Esophagus mucosa (tissue), 1 donor: ENCODE data around the gene ZNF346. TPM values are rescaled to one million over a fixed set of nuclear protein-coding genes. Genes with fewer than 3 reads are reported as not detected.

ENCODE experiments used
- ATAC-seq: fragments of 200-7000 bp; cut with Tn5 transposase; one replicate; pipeline ENCODE4 v1.9.1; 2020
- total RNA-seq: library from RNA; stranded (reverse); gene quantifications from one replicate; pipeline ENCODE4 v1.2.4, GENCODE V29; 2023
- donor health status: DM: yes; HTN: yes; CAD: no.

ZNF346 gene
- total RNA-seq, 1 donor from 2014 or later: 6.7 TPM

GRCh38 chr5:177095088-177095669, 72.7 kb downstream of the ZNF346 start:
- no peak for ATAC-seq

GRCh38 chr5:177096162-177097015, 73.9 kb downstream of the ZNF346 start:
- ATAC-seq: no peak

GRCh38 chr5:177097016-177097985, 74.8 kb downstream of the ZNF346 start:
- no peak for ATAC-seq

GRCh38 chr5:177098120-177098469, 75.6 kb downstream of the ZNF346 start:
- ATAC-seq: no peak

GRCh38 chr5:177098470-177099141, 76.1 kb downstream of the ZNF346 start:
- no peak for ATAC-seq

GRCh38 chr5:177099422-177100093, 77.1 kb downstream of the ZNF346 start:
- no peak for ATAC-seq

GRCh38 chr5:177100714-177101121, 78.2 kb downstream of the ZNF346 start:
- ATAC-seq: peak; percentile 17

GRCh38 chr5:177103523-177104253, 81.2 kb downstream of the ZNF346 start:
- no peak for ATAC-seq

- peak; percentile 29 for ATAC-seq
Measured at GRCh38 chr5:177105691-177106476, 83.4 kb downstream of the ZNF346 start.

- ATAC-seq: no peak
Measured at GRCh38 chr5:177107159-177107558, 84.7 kb downstream of the ZNF346 start.

GRCh38 chr5:177109810-177110209, 87.3 kb downstream of the ZNF346 start:
- ATAC-seq: no peak

- peak; percentile 45 for ATAC-seq
Measured at GRCh38 chr5:177111720-177112394, 89.4 kb downstream of the ZNF346 start.

- ATAC-seq: no peak
Measured at GRCh38 chr5:177112589-177113220, 90.2 kb downstream of the ZNF346 start.

- ATAC-seq: peak; percentile 77
Measured at GRCh38 chr5:177113566-177114424, 91.3 kb downstream of the ZNF346 start.

- peak; percentile 84 for ATAC-seq
Measured at GRCh38 chr5:177116631-177117373, 94.3 kb downstream of the ZNF346 start.

GRCh38 chr5:177117441-177118045, 95.0 kb downstream of the ZNF346 start:
- no peak for ATAC-seq

- ATAC-seq: no peak
Measured at GRCh38 chr5:177122566-177122965, 100.1 kb downstream of the ZNF346 start.
